ENCODE results near the gene TSPAN9. TPM values are rescaled to one million over a fixed set of nuclear protein-coding genes. Genes with fewer than 3 reads are reported as not detected.

TSPAN9 gene
- polyA plus RNA-seq, 1 of the 3 experiments (the other 2 are of a cell fraction): 34.9 TPM

DNA sequence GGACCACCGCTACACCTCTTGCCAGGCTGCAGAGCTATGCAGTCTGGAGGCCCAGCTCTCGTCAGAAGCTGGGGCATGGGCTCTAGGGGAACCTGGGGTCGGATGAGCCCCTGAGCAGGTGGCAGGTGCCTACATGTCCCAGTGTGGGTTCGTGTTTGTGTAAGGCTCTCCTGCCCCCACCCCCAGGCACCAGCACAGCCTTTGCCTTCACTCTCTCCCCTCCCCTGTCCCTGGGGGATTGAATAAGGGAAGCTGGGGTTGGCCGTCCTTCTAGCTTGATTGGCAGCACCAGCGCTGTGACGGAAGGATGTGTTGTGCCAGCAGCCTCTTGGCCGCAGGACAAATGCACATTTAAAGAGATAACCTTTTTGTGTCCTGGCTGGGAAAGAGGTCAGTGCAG is 34.8 kb upstream of the TSPAN9 start (continued):
- TF ChIP-seq, protein P1, sequence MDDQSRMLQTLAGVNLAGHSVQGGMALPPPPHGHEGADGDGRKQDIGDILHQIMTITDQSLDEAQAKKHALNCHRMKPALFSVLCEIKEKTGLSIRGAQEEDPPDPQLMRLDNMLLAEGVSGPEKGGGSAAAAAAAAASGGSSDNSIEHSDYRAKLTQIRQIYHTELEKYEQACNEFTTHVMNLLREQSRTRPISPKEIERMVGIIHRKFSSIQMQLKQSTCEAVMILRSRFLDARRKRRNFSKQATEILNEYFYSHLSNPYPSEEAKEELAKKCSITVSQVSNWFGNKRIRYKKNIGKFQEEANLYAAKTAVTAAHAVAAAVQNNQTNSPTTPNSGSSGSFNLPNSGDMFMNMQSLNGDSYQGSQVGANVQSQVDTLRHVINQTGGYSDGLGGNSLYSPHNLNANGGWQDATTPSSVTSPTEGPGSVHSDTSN (IDR thresholded peaks at IDR 0.05): no peak
- TF ChIP-seq RFX5 (IDR thresholded peaks at IDR 0.05; ENCODE audit: low read length) (no peak), CHD2 (IDR thresholded peaks at IDR 0.05; ENCODE audit: low read length, partially characterized antibody) (no peak)

DNA sequence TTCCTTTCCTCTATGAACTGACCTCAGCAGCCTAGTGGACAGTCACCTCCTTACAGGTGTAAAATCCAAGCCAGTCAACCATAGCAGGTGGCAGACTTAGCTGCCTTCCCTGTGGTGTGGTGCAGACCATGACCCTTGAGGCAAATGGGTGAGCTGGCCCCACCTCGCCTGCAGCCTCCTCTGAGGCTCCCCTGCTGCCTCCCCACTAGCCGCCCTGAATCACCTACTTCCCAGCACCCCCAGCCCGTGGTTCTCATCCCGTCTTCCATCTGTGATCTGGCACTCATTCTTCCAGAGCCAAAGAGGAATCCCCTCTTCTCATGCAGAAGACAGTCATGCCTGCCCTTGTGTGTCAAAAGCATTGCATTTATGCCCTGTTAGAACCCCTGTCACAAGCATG is 34.4 kb upstream of the TSPAN9 start:
- Histone ChIP-seq H3K9me2 (no peaks in the 10 kb centered on the region), H3K27ac (ENCODE audit: low read depth in 2 of 2, low read length in 1 of 2) (no peak overlapping the region), H3K79me2 (ENCODE audit: insufficient read depth) (no peaks in the 10 kb centered on the region), H3K27me3 (ENCODE audit: insufficient read depth) (no peaks in the 10 kb centered on the region), H2AFZ (ENCODE audit: low read depth) (no peak overlapping the region), H3K4me2 (no peak overlapping the region), H3K4me3 (ENCODE audit: low read depth in 2 of 2, low read length in 1 of 2) (no peak overlapping the region), H4K20me1 (ENCODE audit: insufficient read depth) (no peaks in the 10 kb centered on the region; the same call in 1 of the 2 replicates), H3K9me3 (no peaks in the 10 kb centered on the region), H3F3A (replicated peaks; ENCODE audit: insufficient read depth) (no peaks in the 10 kb centered on the region), H3K36me3 (replicated peaks in 1 of 2; ENCODE audit: control insufficient read depth in 1 of 2, insufficient read depth in 2 of 2, low read length in 1 of 2) (peaks cover 5 to 23% of the 10 kb centered on the region in 2 experiments), H3K9ac (no peak overlapping the region), H3K4me1 (ENCODE audit: control insufficient read depth in 1 of 2, insufficient read depth in 2 of 2, low read depth in 1 of 2, low read length in 1 of 2) (no peaks in the 10 kb centered on the region; a peak in 1 of 4 replicates)
- WGBS (ENCODE audit: low lambda C conversion rate): 96% methylated on average over 4 of the region's 4 CpGs
- CTCF ChIA-PET: interaction anchor here (1.0 to 2.7 kb wide), 12 partner anchors 10 to 257 kb away, joined by 3 to 14 read pairs (median 4); no protein-coding TSS in a partner anchor
- TF ChIP-seq GATA2 (CRISPR knock-in tag; IDR thresholded peaks at IDR 0.05): no peak
- no peak for TF ChIP-seq TEAD4 (IDR thresholded peaks at IDR 0.05; ENCODE audit: borderline replicate concordance, insufficient read depth)
- POLR2A ChIA-PET: no interaction called here
- DNase-seq: no peak

DNA sequence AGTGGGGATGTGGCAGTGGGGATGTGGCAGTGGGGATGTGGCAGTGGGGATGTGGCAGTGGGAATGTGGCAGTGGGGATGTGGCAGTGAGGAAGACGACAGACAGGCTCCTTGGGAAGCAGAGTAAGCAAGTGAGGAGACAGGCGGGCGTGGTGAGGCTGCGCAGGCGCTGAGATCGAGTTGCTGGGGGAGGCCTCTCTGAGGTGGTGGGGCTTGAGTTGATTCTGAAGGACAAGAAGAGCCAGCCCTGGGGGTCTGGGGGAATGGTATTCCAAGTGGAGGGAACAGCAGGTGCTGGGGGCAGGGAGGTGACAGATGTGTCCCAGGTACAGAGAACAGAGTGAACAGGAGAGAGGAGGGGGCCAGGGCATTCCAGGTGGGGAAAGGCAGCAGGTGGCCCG is 33.8 kb upstream of the TSPAN9 start:
- Histone ChIP-seq H3K9me2 (no peaks in the 10 kb centered on the region), H2AFZ (ENCODE audit: low read depth) (no peak overlapping the region), H4K20me1 (ENCODE audit: insufficient read depth) (no peaks in the 10 kb centered on the region; the same call in 1 of the 2 replicates), H3K36me3 (replicated peaks in 1 of 2; ENCODE audit: control insufficient read depth in 1 of 2, insufficient read depth in 2 of 2, low read length in 1 of 2) (peaks cover 5 to 17% of the 10 kb centered on the region in 2 experiments), H3K9ac (no peak overlapping the region), H3K4me2 (no peak overlapping the region), H3K27me3 (ENCODE audit: insufficient read depth) (no peaks in the 10 kb centered on the region), H3K4me1 (ENCODE audit: control insufficient read depth in 1 of 2, insufficient read depth in 2 of 2, low read depth in 1 of 2, low read length in 1 of 2) (no peaks in the 10 kb centered on the region; a peak in 1 of 4 replicates), H3F3A (replicated peaks; ENCODE audit: insufficient read depth) (no peaks in the 10 kb centered on the region), H3K27ac (ENCODE audit: low read depth in 2 of 2, low read length in 1 of 2) (no peak overlapping the region), H3K79me2 (ENCODE audit: insufficient read depth) (no peaks in the 10 kb centered on the region), H3K9me3 (no peaks in the 10 kb centered on the region), H3K4me3 (ENCODE audit: low read depth in 2 of 2, low read length in 1 of 2) (no peak overlapping the region)
- TF ChIP-seq CTCF (IDR thresholded peaks at IDR 0.05) (no peak), FOXM1 (IDR thresholded peaks at IDR 0.05; ENCODE audit: low read depth) (no peak), SIN3A (IDR thresholded peaks at IDR 0.05; ENCODE audit: borderline replicate concordance, low read depth, low read length) (no peak), CHD2 (IDR thresholded peaks at IDR 0.05; ENCODE audit: low read length, partially characterized antibody) (no peak), POLR2AphosphoS5 (IDR thresholded peaks at IDR 0.05; ENCODE audit: low read depth, low read length) (no peak), NRF1 (IDR thresholded peaks at IDR 0.05; ENCODE audit: low read depth, low read length) (no peak), YY1 (IDR thresholded peaks at IDR 0.05; ENCODE audit: low read depth) (no peak), TEAD4 (IDR thresholded peaks at IDR 0.05; ENCODE audit: borderline replicate concordance, insufficient read depth) (no peak), ELF1 (IDR thresholded peaks at IDR 0.05) (no peak), FOSL2 (IDR thresholded peaks at IDR 0.05; ENCODE audit: borderline replicate concordance, low read depth) (no peak), JUND (IDR thresholded peaks at IDR 0.05) (no peak), FOXJ3 (CRISPR knock-in tag; IDR thresholded peaks at IDR 0.05) (no peak), USF1 (IDR thresholded peaks at IDR 0.05; ENCODE audit: borderline replicate concordance, low read depth) (no peak), SMC3 (IDR thresholded peaks at IDR 0.05; ENCODE audit: low read depth, low read length) (no peak), GABPA (IDR thresholded peaks at IDR 0.05; ENCODE audit: low read depth) (no peak)
- TF ChIP-seq, protein P2, sequence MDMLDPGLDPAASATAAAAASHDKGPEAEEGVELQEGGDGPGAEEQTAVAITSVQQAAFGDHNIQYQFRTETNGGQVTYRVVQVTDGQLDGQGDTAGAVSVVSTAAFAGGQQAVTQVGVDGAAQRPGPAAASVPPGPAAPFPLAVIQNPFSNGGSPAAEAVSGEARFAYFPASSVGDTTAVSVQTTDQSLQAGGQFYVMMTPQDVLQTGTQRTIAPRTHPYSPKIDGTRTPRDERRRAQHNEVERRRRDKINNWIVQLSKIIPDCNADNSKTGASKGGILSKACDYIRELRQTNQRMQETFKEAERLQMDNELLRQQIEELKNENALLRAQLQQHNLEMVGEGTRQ (IDR thresholded peaks at IDR 0.05; ENCODE audit: borderline replicate concordance, low read depth, low read length): no peak
- TF ChIP-seq, protein P3, sequence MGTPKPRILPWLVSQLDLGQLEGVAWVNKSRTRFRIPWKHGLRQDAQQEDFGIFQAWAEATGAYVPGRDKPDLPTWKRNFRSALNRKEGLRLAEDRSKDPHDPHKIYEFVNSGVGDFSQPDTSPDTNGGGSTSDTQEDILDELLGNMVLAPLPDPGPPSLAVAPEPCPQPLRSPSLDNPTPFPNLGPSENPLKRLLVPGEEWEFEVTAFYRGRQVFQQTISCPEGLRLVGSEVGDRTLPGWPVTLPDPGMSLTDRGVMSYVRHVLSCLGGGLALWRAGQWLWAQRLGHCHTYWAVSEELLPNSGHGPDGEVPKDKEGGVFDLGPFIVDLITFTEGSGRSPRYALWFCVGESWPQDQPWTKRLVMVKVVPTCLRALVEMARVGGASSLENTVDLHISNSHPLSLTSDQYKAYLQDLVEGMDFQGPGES (IDR thresholded peaks at IDR 0.05; ENCODE audit: low read depth, low read length): no peak
- TF ChIP-seq, protein P1 (IDR thresholded peaks at IDR 0.05): no peak
- WGBS (ENCODE audit: low lambda C conversion rate): 97% methylated on average over 7 of the region's 7 CpGs
- ChIA-PET CTCF (interaction anchor here (1.1 to 2.7 kb wide), 3 partner anchors 10 to 247 kb away, joined by 4 to 13 read pairs (median 6); no protein-coding TSS in a partner anchor), POLR2A (no interaction called here)
- no peak for DNase-seq

All from SK-N-SH (cell line).